GM10266 (cell line): ENCODE measurements around the gene NFATC1.

Experiments
- DNase-seq: peaks from one replicate; pipeline ENCODE4 v3.0.0; 2012; ENCODE audit errors: extremely low spot score
- CTCF ChIP-seq: IDR thresholded peaks from 2 replicates; pipeline ENCODE4 v1.5.1; 2012; ENCODE audit warnings: mild to moderate bottlenecking, low read depth; ENCODE audit not compliant: control insufficient read depth, insufficient read depth; ENCODE audit errors: missing control alignments

Gene NFATC1

GRCh38 chr18:79483971-79484491, 88.3 kb downstream of the NFATC1 start:
- TF ChIP-seq CTCF = no peak
- DNase-seq = no peak

- no peak for DNase-seq
- no peak for TF ChIP-seq CTCF
Observed at GRCh38 chr18:79484661-79485621, 89.2 kb downstream of the NFATC1 start.

GRCh38 chr18:79485788-79486355, 90.1 kb downstream of the NFATC1 start:
- TF ChIP-seq CTCF = no peak
- no peak for DNase-seq

- DNase-seq = no peak
- TF ChIP-seq CTCF = no peak
Observed at GRCh38 chr18:79486356-79487182, 90.8 kb downstream of the NFATC1 start.

- TF ChIP-seq CTCF = no peak
- no peak for DNase-seq
Observed at GRCh38 chr18:79487183-79487800, 91.6 kb downstream of the NFATC1 start.

- TF ChIP-seq CTCF = no peak
- no peak for DNase-seq
Observed at GRCh38 chr18:79487801-79488201, 92.1 kb downstream of the NFATC1 start.
